HepG2 (cell line): ENCODE measurements around the gene DNAJC30. TPM values are rescaled to one million over a fixed set of nuclear protein-coding genes. Genes with fewer than 3 reads are reported as not detected.

Experiments used
- ATF4 ChIP-seq, 2 experiments: fragments of 450-650 bp in 1 of 2; sonication (generic) in 1 of 2; formaldehyde crosslinking; IDR thresholded peaks; 2 replicates each; pipeline versions ENCODE4 v1.5.0 to v1.8.0; 2020 to 2022; ENCODE audit warnings: mild to moderate bottlenecking in 1 of 2, missing genetic modification reagents in 1 of 2
- BCL6 ChIP-seq: IDR thresholded peaks from 2 replicates; pipeline ENCODE4 v1.6.1; 2016; ENCODE audit warnings: missing genetic modification reagents, missing compliant biosample characterization
- CAMTA2 ChIP-seq: sonication (generic); formaldehyde crosslinking; IDR thresholded peaks from 2 replicates; pipeline ENCODE4 v1.4.0; 2020; ENCODE audit warnings: mild to moderate bottlenecking, missing genetic modification reagents, borderline replicate concordance
- EED ChIP-seq: sonication (generic); formaldehyde crosslinking; IDR thresholded peaks from 2 replicates; pipeline ENCODE4 v1.5.0; 2020; ENCODE audit warnings: mild to moderate bottlenecking, missing genetic modification reagents
- FOXC1 ChIP-seq: sonication (generic); formaldehyde crosslinking; IDR thresholded peaks from 2 replicates; pipeline ENCODE4 v1.8.0; 2022; ENCODE audit warnings: mild to moderate bottlenecking, missing genetic modification reagents, borderline replicate concordance
- HDAC6 ChIP-seq: fragments of 200-600 bp; sonication (generic); IDR thresholded peaks from 2 replicates; pipeline ENCODE4 v1.7.0; 2017; ENCODE audit warnings: mild to moderate bottlenecking, antibody characterized with exemption, low read length, low read depth
- HOXA7 ChIP-seq: sonication (generic); formaldehyde crosslinking; IDR thresholded peaks from 2 replicates; pipeline ENCODE4 v1.8.1; 2022; ENCODE audit warnings: mild to moderate bottlenecking, missing genetic modification reagents, moderate library complexity
- IRF2 ChIP-seq: IDR thresholded peaks from 2 replicates; pipeline ENCODE4 v1.6.1; 2018; ENCODE audit warnings: missing genetic modification reagents, missing compliant biosample characterization
- JUN ChIP-seq: sonication (generic); formaldehyde crosslinking; IDR thresholded peaks from 2 replicates; pipeline ENCODE4 v1.4.0; 2020; ENCODE audit warnings: mild to moderate bottlenecking, missing genetic modification reagents
- KDM2A ChIP-seq: sonication (generic); formaldehyde crosslinking; IDR thresholded peaks from 2 replicates; pipeline ENCODE4 v1.4.0; 2020; ENCODE audit warnings: low read depth, missing genetic modification reagents, borderline replicate concordance
- MBNL3 ChIP-seq: fragments of 250-450 bp; sonication (Bioruptor Pico); conservative IDR thresholded peaks from 2 replicates; pipeline ENCODE4 v1.8.0; 2022; ENCODE audit warnings: mild to moderate bottlenecking, inconsistent platforms
- MIER3 ChIP-seq: IDR thresholded peaks from 2 replicates; pipeline ENCODE4 v1.6.1; 2016; ENCODE audit warnings: missing compliant biosample characterization, borderline replicate concordance
- NFYC ChIP-seq: IDR thresholded peaks from 2 replicates; pipeline ENCODE4 v1.6.1; 2016; ENCODE audit warnings: missing genetic modification reagents, missing compliant biosample characterization
- PRDM10 ChIP-seq: sonication (generic); formaldehyde crosslinking; IDR thresholded peaks from 2 replicates; pipeline ENCODE4 v1.4.0; 2020; ENCODE audit warnings: low read depth, missing genetic modification reagents
- RFXAP ChIP-seq: sonication (generic); formaldehyde crosslinking; IDR thresholded peaks from 2 replicates; pipeline ENCODE4 v1.4.0; 2020; ENCODE audit warnings: missing genetic modification reagents, borderline replicate concordance
- SNAPC5 ChIP-seq: sonication (generic); formaldehyde crosslinking; IDR thresholded peaks from 2 replicates; pipeline ENCODE4 v1.8.1; 2023; ENCODE audit warnings: mild to moderate bottlenecking, missing genetic modification reagents, borderline replicate concordance
- SOX5 ChIP-seq: IDR thresholded peaks from 2 replicates; pipeline ENCODE4 v1.6.1; 2016; ENCODE audit warnings: borderline replicate concordance
- TBL1XR1 ChIP-seq: fragments of 150-350 bp; IDR thresholded peaks from 2 replicates; pipeline ENCODE4 v1.6.1; 2014; ENCODE audit warnings: borderline replicate concordance, low read length; ENCODE audit not compliant: partially characterized antibody
- YY1 ChIP-seq: IDR thresholded peaks from 2 replicates; pipeline ENCODE4 v1.6.1; 2011; ENCODE audit warnings: low read length, low read depth, moderate library complexity, mild to moderate bottlenecking; ENCODE audit not compliant: insufficient read depth, insufficient replicate concordance
- ZBTB34 ChIP-seq: sonication (generic); formaldehyde crosslinking; IDR thresholded peaks from 2 replicates; pipeline ENCODE4 v1.8.0; 2022; ENCODE audit warnings: mild to moderate bottlenecking, missing genetic modification reagents
- ZNF256 ChIP-seq: sonication (generic); formaldehyde crosslinking; conservative IDR thresholded peaks from 2 replicates; pipeline ENCODE4 v1.4.0; 2020; ENCODE audit warnings: missing genetic modification reagents
- ZNF34 ChIP-seq: sonication (generic); formaldehyde crosslinking; IDR thresholded peaks from 2 replicates; pipeline ENCODE4 v1.4.0; 2020; ENCODE audit warnings: mild to moderate bottlenecking, missing genetic modification reagents, borderline replicate concordance
- ZNF350 ChIP-seq: sonication (generic); formaldehyde crosslinking; IDR thresholded peaks from 2 replicates; pipeline ENCODE4 v1.4.0; 2020; ENCODE audit warnings: mild to moderate bottlenecking, low read depth, missing genetic modification reagents, borderline replicate concordance
- ZNF619 ChIP-seq: sonication (generic); formaldehyde crosslinking; IDR thresholded peaks from 2 replicates; pipeline ENCODE4 v1.4.0; 2020; ENCODE audit warnings: mild to moderate bottlenecking, missing genetic modification reagents
- polyA plus RNA-seq, 8 experiments: library from polyadenylated mRNA; depleted of rRNA in 3 of 8; stranded (reverse) in 7 of 8; unstranded in 1 of 8; fragments of >200 nt; fragmentation: Illumina TruSeq in 4 of 8; extraction: Trizol in 4 of 8; gene quantifications; 2 replicates each; pipeline versions ENCODE4 v1.2.1 to v1.2.3, GENCODE V29; 2011 to 2016; ENCODE audit warnings: low read depth in 4 of 8, missing spikeins in 1 of 8, mixed read lengths in 1 of 8; ENCODE audit not compliant: insufficient read depth in 1 of 8
- total RNA-seq, 5 experiments: library from RNA; depleted of rRNA; stranded (reverse); fragments of >200 nt; fragmentation: Illumina TruSeq; extraction: Trizol; gene quantifications; 2 replicates each; pipeline ENCODE4 v1.2.3, GENCODE V29; 2016; ENCODE audit warnings: low read depth in 1 of 5

Gene DNAJC30
- total and polyA plus RNA-seq, 2 of the 13 experiments (the other 11 are each of a cell fraction or from before 2014, with no cell fraction given) = 3.3 to 3.8 TPM

GRCh38 chr7:73667344-73668102 lies 15.7 kb downstream of the DNAJC30 start, which contains the start of gene VPS37D (continued):
- TF ChIP-seq TBL1XR1 = no peak
- peak; percentile 30; the same call in 1 of the 2 replicates for TF ChIP-seq MIER3 (CRISPR knock-in tag)
- TF ChIP-seq BCL6 (CRISPR knock-in tag) = no peak
- TF ChIP-seq ZNF34 = no peak
- TF ChIP-seq ZBTB34 (CRISPR knock-in tag) = no peak
- 0 out of 2 replicates have a peak, but pooled peaks have one; percentile 43 for TF ChIP-seq PRDM10 (CRISPR knock-in tag)
- TF ChIP-seq SOX5 (CRISPR knock-in tag) = 0 out of 2 replicates have a peak, but pooled peaks have one; percentile 34
- TF ChIP-seq ZNF619 = no peak
- no peak for TF ChIP-seq MBNL3
- no peak for TF ChIP-seq SNAPC5 (CRISPR knock-in tag)
- no peak for TF ChIP-seq FOXC1 (CRISPR knock-in tag)
- peak; percentile 40; the same call in 1 of the 2 replicates for TF ChIP-seq RFXAP (CRISPR knock-in tag)
- TF ChIP-seq CAMTA2 (CRISPR knock-in tag) = no peak
- TF ChIP-seq JUN (CRISPR knock-in tag) = no peak
- TF ChIP-seq YY1 = peak; percentile 78
- no peak for TF ChIP-seq EED (CRISPR knock-in tag)
- no peak for TF ChIP-seq ZNF256 (CRISPR knock-in tag)
- TF ChIP-seq HOXA7 (CRISPR knock-in tag) = no peak
- TF ChIP-seq NFYC (CRISPR knock-in tag) = no peak
- no peak for TF ChIP-seq HDAC6
- TF ChIP-seq ATF4 (CRISPR knock-in tag; IDR thresholded peaks at IDR 0.05) = no peak
- TF ChIP-seq KDM2A (CRISPR knock-in tag) = peak; percentile 72; the same call in 1 of the 2 replicates
- TF ChIP-seq ZNF350 = no peak
- 0 out of 2 replicates have a peak, but pooled peaks have one; percentile 21 for TF ChIP-seq IRF2
